NCI-H82 treated with DMSO at 0.1 percent for 48 hours (cell line): ENCODE results near the gene TSC1.

Experiments
- DNase-seq: peaks from one replicate; lab custom pipeline; 2025; ENCODE audit not compliant: unreplicated experiment; lab: John Stamatoyannopoulos, UW

TSC1 gene

GRCh38 chr9:132939169-132939568 lies 5.2 kb downstream of the TSC1 start:
- DNase-seq = no peak

- no peak for DNase-seq
Observed at GRCh38 chr9:132937463-132937901, 6.9 kb downstream of the TSC1 start.

- peak; percentile 1 for DNase-seq
Observed at GRCh38 chr9:132935026-132935425, 9.4 kb downstream of the TSC1 start.

GRCh38 chr9:132931178-132931735 lies 13.2 kb downstream of the TSC1 start:
- DNase-seq = no peak

GRCh38 chr9:132927704-132928103 lies 16.7 kb downstream of the TSC1 start:
- no peak for DNase-seq

- no peak for DNase-seq
Observed at GRCh38 chr9:132923346-132923902, 21.0 kb downstream of the TSC1 start.

- no peak for DNase-seq
Observed at GRCh38 chr9:132919614-132920268, 24.7 kb downstream of the TSC1 start.

GRCh38 chr9:132914924-132915323 lies 29.5 kb downstream of the TSC1 start:
- no peak for DNase-seq

- no peak for DNase-seq
Observed at GRCh38 chr9:132912131-132912530, 32.3 kb downstream of the TSC1 start.

- no peak for DNase-seq
Observed at GRCh38 chr9:132910376-132910775, 34.0 kb downstream of the TSC1 start.

- DNase-seq = no peak
Observed at GRCh38 chr9:132909311-132909710, 35.1 kb downstream of the TSC1 start.

GRCh38 chr9:132908635-132909034 lies 35.8 kb downstream of the TSC1 start:
- DNase-seq = no peak

GRCh38 chr9:132905726-132906125 lies 38.7 kb downstream of the TSC1 start:
- DNase-seq = no peak

GRCh38 chr9:132903574-132904492 lies 40.6 kb downstream of the TSC1 start:
- no peak for DNase-seq

- no peak for DNase-seq
Observed at GRCh38 chr9:132901858-132902831, 42.3 kb downstream of the TSC1 start.

GRCh38 chr9:132898051-132898450 lies 46.4 kb downstream of the TSC1 start:
- DNase-seq = no peak

- no peak for DNase-seq
Observed at GRCh38 chr9:132896906-132897305, 47.5 kb downstream of the TSC1 start.

- DNase-seq = no peak
Observed at GRCh38 chr9:132896264-132896663, 48.2 kb downstream of the TSC1 start.

GRCh38 chr9:132894862-132895835 lies 49.3 kb downstream of the TSC1 start:
- DNase-seq = no peak
